HL-60/S4 treated with phorbol 12-myristate 13-acetate at 8.2 ng/mL for 4 days and 3 days (cell line): ENCODE measurements around the gene EXOSC5.
"Not testable (repeated sequence)": the region's sequence is repeated elsewhere in the genome, so short reads cannot be mapped to it uniquely, and the experiment has no call there.

Experiments
- in situ Hi-C: fragments of 300-500 bp; cut with MboI; formaldehyde crosslinking; loops from 2 replicates; pipeline ENCODE4 v1.15.0; 2022; ENCODE audit warnings: low sequenced_read_pairs

The EXOSC5 gene

DNA sequence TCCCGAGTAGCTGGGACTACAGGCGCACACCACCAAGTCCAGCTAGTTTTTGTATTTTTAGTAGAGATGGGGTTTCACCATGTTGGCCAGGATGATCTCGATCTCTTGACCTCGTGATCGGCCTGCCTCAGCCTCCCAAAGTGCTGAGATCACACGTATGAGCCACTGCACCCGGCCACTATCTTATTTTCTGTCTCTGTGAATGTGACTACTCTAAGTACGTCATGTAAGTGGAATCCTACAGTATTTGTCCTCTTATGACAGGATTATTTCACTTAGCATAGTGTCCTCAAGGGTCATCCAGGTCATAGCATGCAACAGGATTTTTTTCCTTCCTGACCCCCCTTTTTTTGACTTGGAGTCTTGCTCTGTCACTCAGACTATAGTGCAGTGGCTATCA is 25.6 kb downstream of the EXOSC5 start:
- in situ Hi-C loops: no loop called here

DNA sequence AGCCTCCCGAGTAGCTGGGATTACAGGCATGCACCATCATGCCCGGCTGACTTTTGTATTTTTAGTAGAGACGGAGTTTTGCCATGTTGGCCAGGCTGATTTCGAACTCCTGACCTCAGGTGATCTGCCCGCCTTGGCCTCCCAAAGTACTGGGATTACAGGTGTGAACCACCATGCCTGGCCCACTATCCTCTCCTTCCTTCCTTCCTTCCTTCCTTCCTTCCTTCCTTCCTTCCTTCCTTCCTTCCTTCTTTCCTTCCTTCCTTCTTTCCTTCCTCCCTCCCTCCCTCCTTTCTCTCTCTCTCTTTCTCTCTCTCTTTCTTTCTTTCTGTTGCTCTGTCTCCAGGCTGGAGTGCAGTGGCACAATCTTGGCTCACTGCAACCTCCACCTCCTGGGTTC is 26.0 kb downstream of the EXOSC5 start:
- in situ Hi-C loops: not testable (repeated sequence)

DNA sequence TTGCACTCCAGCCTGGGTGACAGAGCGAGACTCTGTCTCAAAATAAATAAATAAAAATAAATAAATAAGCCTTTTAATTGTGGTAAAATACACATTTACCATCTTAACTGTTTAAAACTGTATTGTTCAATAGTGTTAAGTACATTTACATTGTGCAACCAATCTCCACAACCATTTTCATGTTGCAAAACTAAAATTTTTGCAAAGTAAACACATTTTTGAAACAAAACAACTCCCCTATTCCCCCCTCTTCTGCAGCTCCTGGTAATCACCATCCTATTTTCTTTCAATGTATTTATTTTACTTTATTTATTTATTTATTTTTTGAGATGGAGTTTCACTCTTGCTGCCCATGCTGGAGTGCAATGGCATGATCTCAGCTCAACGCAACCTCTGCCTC is 27.4 kb downstream of the EXOSC5 start:
- in situ Hi-C loops: no loop called here

DNA sequence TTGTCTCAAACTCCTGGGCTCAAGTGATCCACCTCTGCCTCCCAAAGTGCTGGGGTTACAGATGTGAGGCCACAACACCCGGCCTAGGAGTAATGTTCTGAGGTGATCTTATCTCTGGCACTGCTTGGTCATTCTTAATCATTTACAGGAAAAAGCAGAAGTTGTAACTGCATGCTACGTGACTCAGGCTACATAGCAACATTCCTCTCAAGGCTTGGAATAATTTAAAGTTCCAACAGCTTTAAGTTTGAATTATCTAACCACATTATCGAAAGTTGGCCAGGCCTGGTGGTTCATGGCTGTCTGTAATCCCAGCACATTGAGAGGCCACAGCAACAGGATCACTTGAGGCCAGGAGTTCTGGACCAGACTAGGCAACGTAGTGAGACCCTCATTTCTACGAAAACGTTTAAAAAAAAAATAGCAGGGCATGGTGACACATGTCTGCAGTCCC is 29.3 kb downstream of the EXOSC5 start:
- in situ Hi-C loops: no loop called here

DNA sequence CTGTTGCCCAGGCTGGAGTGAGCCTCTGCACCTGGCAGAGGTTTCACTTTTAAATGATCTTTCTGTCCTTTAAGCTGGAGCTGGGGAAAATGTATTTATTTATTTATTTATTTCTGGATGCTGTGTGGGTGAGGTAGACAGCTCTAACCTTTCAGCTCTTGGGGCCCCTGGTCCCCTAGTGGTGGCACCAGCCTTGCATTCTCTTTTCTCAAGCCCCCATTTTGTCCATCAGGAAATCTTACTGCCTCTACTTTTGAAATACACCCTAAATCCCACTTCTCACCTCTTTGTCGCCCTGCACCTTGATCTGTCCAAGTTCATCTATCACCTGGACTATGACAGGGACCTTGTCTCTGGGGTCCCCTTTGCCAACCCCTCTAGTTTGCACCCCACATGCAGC is 31.1 kb downstream of the EXOSC5 start:
- in situ Hi-C loops: no loop called here

DNA sequence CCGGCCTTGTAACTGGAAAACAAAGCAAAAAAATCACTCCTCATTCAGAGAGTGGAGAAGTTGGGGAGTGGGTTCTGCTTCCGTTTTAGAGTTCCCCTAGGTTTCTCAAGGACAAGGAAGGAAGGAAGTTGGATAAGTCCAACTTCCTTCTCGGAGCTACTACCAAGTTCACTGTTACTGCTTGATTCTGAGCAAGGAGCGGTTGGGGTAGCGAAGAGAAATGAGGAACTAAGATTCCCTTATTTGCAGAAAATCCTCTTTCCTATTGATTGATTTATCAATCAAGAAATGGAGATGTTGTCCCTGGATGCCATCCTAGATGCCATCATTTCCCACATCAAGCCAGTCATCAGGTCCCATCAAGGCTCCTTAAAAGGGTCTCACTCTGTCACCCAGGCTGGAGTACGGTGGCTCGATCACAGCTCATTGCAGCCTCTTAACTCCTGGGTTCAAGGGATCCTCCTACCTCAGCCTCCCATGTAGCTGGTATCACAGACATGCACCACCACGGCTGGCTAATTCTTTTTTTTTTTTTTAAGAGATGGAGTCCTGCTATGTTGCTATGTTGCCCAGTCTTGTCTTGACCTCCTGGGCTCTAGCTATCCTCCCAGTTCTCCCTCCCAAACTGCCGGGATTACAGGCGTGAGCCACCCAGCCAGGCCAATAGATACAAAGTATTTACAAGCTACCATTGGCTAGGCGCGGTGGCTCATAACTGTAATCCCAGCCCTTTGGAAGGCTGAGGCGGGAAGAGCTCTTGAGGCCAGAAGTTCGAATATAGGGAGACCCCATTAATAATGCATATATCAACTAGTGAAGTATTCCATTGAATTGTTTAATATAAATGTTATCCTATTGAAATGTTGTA is 32.4 kb downstream of the EXOSC5 start:
- in situ Hi-C loops: no loop called here

DNA sequence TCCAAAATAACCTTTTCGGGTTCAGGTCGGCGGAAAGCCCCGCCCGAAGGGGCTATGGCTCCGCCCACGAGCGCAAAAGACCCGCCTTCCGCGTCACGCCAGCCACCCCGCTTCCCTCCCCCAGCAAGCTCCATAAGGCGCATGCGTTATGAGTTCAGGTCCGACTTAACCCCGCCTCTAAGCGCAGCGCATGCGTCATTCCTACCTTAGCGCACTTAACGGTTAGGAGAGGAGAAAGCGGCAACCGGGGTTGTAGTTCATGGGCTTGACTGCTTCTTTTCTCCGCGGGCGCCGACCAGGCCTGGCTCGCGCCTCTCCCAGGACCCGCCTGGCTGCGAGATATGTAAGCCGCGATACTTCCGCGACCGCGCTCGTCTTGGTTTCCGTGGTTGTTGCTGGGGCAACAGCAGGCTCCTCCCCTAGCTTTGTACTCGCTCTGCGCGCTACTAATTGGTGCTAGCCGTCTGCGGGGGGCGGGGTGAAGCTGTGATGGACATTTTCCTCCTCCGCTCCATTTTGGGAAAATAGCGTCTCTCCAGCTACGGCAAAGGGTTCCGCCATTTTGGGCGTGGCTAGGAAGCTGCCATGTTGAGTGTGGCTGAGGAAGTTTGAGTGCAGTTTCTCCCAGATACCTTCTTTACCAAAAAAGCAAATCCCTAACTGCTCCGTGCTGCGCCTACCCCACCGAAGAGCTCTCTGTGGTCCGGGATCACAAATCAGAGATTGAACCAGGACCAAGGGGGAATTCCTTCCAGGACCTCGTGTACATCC is 33.2 kb downstream of the EXOSC5 start, which contains the start of gene B9D2:
TSS of gene B9D2 (minus strand) at position 397 of the 771 bp plus-strand sequence. CDS start 630 bp downstream, outside the sequence.
- in situ Hi-C loops: no loop called here

DNA sequence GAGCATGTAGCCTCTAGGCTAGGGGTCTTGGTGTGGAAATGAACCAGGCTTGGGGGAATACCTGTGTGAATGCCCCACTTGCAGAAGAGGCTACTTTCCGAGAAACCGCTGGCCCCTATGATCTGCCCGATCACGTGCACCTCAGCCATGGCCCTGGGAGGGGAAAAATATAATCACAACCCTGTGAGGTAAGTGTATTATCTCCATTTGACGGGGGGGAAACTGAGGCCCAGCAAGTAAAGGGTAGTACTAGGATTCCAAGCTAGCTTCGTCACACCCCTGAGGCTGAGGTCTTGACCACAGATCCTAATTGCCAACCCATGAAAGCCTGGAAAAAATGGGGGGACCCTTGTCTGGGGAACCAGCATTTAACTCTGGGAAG is 33.8 kb downstream of the EXOSC5 start:
- in situ Hi-C loops: no loop called here

DNA sequence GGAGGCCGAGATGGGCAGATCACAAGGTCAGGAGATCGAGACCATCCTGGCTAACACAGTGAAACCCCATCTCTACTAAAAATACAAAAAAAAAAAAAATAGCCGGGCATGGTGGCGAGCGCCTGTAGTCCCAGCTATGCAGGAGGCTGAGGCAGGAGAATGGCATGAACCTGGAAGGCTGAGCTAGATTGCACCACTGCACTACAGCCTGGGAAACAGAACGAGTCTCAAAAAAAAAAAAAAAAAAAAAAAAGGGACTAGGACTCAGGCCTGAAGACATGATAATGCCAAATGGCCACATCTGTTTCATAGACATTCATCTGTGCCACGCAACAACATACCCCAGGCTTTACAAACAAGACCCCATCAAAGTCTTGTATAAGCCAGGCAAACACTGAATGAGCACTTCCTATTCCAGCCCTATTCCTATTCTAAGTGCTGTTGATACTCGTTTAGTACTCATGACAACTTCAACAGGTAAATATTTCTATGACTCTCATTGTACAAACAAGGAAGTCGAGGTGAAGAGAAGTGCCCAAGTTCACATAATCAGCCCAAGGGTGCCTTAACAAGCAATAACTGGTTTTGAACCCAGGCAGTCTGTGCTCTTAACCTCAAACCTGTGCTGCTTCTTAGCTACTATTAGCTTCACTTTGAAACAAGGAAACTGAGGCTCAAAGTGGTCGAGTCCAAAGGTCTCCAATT is 34.9 kb downstream of the EXOSC5 start:
- in situ Hi-C loops: no loop called here

DNA sequence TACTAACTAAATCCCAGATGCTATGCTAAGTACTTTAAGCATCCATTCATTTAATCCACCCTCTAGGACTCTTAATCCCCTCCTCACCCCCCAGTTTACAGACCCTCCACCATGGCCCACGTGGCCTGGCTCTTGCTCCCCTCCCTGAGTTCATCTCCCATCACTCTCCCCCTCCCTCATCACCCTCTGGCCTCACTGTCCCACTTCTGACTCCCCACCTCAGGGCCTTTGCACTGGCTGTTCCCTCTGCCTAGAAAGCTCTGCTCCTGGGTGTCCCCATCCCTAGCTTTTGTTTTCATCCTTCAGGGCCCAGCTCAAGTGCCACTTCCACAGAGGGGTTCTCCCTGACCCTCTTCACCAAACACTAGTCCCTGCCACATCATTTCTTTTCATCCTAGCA is 37.4 kb downstream of the EXOSC5 start:
- in situ Hi-C loops: no loop called here

DNA sequence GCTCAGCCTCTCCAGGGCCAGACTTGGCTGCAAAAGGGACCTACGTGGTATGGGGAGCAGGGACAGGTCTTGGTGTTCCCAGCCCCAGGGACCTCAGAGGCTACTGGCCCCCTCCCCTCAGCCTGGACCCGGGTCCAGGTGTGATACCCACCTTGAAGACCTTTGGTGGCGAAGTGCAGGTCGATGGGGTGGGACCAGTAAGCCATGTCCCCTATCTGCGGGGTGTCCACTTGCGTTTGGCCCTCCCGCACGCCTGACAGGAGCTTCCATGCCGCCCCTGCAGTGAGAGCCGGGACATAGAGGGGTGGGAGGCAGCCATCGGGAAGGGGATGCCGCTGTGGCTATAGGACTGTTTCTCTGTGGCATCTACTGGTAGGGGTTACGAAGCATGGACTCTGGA is 39.4 kb downstream of the EXOSC5 start:
- in situ Hi-C loops: no loop called here

DNA sequence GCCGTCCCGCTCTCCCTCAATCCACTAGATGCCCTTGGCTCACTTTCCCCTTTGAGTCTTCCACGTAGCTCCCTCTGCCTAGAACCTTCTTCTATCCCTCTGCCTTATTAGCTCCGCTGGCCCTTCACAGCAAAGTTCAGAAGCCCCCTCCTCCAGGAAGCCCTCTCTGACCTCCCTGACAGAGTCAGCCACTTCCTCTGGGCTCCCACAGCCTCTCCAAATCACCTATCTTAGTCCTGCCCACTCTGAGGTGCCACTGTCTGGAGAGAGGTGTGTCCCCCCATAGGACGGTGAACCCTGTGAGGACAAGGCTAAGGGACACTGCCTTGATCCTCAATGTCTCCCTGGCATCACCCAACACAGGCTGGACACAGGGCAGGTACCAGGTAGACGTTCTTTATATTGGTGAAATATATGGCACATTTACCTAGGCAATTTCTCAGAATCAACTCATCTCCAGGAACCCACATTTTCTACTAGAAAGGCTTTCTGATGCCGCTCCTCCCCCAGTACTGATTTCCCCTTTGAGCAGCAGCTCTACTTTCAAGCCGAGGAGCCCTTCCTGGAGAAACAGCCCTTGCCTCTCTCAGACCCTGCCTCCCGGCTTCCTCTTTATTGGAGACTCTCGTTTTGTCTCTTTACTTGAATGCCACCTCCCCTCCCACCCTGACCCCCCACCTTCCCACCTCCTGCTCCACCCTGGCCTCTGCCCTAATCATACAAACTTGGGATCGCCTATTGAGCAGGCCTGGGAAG is 40.0 kb downstream of the EXOSC5 start:
- in situ Hi-C loops: no loop called here

DNA sequence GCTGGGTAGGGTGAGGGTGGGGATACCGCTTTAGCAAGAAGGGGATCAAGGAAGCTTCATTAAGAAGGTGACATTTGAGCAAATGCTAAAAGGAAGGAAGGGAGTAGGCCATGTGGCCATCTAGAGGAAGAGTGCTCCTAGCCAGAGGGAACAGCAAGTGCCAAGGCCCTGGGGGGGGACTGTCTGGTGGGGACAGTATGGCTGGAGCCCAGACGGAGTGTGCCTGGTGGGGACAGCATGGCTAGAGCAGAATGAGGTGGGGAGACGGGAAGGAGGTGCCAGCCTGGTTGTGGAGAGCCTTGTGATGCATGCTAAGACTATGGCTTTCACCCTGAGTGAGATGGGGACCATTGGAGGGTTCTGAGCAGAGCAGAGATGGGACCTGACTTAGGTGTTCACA is 41.4 kb downstream of the EXOSC5 start:
- in situ Hi-C loops: no loop called here

DNA sequence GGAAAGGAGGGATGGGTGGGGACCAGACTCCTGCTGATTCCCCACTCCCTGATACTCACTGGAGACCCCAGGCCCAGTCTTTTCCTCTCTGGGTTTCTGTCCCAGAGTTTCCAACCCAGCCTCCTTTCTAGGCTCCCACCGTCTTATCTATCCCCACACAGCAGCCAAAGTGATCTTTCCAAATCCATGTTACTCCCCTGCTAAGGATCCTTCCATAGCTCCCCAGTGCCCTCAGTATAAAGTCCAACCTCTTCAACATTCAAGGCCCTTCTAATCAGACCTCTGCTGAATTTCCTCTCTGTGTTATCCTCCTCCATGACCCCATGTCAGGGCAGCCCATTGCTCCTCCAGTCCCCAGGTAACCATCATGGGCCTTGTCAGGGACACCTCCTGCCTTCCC is 42.1 kb downstream of the EXOSC5 start:
- in situ Hi-C loops: no loop called here

DNA sequence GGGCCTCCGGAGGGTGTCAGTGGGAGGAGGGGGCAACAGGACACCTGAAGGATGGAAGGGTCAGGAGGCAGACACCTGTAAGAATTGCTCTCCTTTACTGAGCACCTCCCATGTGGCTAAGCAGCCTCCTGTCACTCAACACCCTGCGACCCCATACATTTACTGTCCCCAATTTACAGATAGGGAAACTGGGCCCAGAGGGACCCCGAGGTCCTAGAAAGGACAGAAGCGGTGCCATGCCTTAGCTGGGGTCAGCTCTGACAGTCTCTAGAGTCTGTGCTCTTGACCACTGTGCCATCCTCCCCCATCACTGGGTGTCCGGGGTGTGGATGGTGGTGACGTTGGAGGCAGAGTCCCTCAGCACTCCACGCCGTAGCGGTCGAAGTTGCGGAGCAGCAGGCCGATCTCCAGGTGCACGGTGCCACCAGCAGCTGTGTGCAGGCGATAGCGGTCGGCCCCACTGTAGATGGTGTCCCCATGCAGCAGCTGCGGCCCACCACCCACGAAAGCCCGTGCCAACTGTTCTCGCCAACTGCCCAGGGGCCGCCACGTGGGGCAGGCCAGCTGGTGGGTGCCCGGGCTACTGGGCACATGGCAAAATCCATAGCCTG is 42.7 kb downstream of the EXOSC5 start:
- in situ Hi-C loops: no loop called here

DNA sequence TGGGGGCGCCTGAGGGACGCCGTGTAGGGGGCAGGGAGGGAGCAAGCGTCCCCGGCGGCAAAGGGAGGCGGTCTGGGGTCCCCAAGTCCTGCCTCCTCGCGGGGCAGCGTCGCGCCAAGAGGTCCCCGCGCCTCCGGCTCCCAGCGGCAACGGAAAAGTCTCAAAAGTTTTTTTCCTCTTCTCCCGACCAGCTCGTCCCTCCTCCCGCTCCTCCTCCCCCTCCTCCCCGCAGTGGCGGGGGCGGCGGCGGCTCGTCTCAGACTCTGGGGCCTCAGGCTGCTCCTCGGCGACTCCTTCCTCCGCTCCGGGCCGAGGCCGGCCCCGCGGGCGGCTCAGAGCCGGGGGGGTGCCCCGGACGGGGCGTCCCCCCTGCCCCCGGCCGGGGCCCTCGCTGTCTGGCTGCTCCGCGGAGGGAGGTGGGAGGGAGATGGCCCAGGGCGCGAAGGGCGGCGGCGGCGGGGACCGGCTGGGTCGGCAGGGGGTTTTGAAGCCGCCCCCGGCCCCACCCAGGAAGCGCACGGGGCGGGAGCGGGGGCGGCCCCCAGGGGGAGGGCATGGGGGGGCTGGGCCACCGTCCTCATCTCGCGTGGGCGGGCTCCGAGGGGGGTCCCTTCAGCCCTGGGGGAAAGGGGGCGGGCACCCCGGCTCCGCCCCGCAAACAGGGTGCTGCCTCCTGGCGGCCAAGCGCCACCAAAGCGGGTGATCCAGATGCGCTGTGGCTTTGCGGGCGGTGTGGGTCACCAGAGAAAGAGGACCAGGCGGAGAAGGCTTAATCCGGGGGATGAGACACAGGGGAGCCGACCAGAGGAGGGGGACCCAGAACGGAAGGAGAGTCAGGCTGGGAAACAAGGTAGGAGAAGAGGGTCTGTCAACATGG is 43.5 kb downstream of the EXOSC5 start, which contains the start of gene TGFB1:
TSS of gene TGFB1 (minus strand) at position 457 of the 877 bp plus-strand sequence. CDS start 878 bp downstream, outside the sequence.
- in situ Hi-C loops: no loop called here

DNA sequence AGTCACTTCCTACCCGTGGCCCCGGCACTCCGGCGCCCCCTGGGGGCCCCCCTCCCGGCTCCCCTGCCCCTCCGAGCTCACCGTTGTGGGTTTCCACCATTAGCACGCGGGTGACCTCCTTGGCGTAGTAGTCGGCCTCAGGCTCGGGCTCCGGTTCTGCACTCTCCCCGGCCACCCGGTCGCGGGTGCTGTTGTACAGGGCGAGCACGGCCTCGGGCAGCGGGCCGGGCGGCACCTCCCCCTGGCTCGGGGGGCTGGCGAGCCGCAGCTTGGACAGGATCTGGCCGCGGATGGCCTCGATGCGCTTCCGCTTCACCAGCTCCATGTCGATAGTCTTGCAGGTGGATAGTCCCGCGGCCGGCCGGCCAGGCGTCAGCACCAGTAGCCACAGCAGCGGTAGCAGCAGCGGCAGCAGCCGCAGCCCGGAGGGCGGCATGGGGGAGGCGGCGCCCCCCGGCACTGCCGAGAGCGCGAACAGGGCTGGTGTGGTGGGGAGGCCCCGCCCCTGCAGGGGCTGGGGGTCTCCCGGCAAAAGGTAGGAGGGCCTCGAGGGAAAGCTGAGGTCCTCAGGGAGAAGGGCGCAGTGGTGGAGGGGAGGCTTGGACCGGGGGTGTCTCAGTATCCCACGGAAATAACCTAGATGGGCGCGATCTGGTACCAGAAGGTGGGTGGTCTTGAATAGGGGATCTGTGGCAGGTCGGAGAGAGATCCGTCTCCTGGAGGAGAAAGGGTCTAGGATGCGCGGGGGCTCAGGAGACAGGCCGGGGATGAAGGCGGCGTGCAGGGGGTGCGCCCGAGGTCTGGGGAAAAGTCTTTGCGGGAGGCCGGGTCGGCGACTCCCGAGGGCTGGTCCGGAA is 44.3 kb downstream of the EXOSC5 start:
- in situ Hi-C loops: no loop called here

DNA sequence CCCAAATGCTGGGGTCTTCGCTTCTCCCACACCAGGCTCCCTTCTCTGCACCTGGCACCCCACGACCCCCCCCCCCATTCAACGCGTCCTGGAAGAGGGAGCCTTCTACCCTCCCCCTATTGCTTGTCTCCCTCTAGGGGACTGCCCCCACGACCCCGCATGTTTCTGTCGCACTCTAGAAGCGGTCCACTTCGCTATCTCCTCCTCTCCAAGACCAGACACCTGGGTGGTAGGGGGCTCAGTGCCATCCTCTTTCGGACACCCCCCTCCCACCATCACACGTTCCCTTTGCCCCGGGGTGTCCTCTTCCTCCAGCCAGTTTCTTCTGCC is 44.9 kb downstream of the EXOSC5 start:
- in situ Hi-C loops: no loop called here
